Measurements from ENCODE around the gene PON3. TPM values are rescaled to one million over a fixed set of nuclear protein-coding genes. Genes with fewer than 3 reads are reported as not detected.

The PON3 gene
- polyA plus RNA-seq, 1 donor (not counting 4 experiments of a cell fraction or from before 2014, with no cell fraction given): 0.85 TPM

GRCh38 chr7:95330204-95330960 lies 65.8 kb downstream of the PON3 start:
- Histone ChIP-seq H4K20me1 (ENCODE audit: control insufficient read depth, extremely low read depth, insufficient read depth, low read length) (no peaks in the 10 kb centered on the region), H3K9me3 (ENCODE audit: control insufficient read depth, low read depth, low read length) (no peaks in the 10 kb centered on the region), H3K4me1 (ENCODE audit: control insufficient read depth, extremely low read depth, insufficient read depth, low read length) (no peaks in the 10 kb centered on the region), H3K27ac (ENCODE audit: control insufficient read depth, insufficient read depth, low read length) (no peak overlapping the region), H3K9me1 (ENCODE audit: control insufficient read depth, extremely low read depth, insufficient read depth, low read length) (no peaks in the 10 kb centered on the region), H3K36me3 (ENCODE audit: control insufficient read depth in 2 of 2, extremely low read depth in 1 of 2, insufficient read depth in 2 of 2, low read length in 2 of 2) (no peaks in the 10 kb centered on the region), H3K79me2 (ENCODE audit: control insufficient read depth, insufficient read depth, low read length) (no peaks in the 10 kb centered on the region), H3K4me2 (ENCODE audit: control insufficient read depth, extremely low read depth, insufficient read depth, low read depth, low read length) (peak overlapping the region; percentile 56), H3K9ac (ENCODE audit: control insufficient read depth, extremely low read depth, insufficient read depth, low read length) (no peak overlapping the region), H3K27me3 (ENCODE audit: control insufficient read depth, extremely low read depth, insufficient read depth, low read length) (no peaks in the 10 kb centered on the region), H3K4me3 (ENCODE audit: control insufficient read depth in 2 of 3, extremely low read depth in 1 of 3, insufficient read depth in 2 of 3, low read depth in 1 of 3, low read length in 3 of 3) (peak overlapping the region in 1 of 3 experiments; percentile 58), H2AFZ (ENCODE audit: control insufficient read depth, low read length) (peak overlapping the region; percentile 85)
- DNase-seq (ENCODE audit: low read depth, low spot score) (no peak), FAIRE-seq (no peak)
- dilution Hi-C loops (cut with MboI; ENCODE audit: extremely low pct_ligation_motif_present, low sequenced_read_pairs): no loop called here
- TF ChIP-seq, protein P1, sequence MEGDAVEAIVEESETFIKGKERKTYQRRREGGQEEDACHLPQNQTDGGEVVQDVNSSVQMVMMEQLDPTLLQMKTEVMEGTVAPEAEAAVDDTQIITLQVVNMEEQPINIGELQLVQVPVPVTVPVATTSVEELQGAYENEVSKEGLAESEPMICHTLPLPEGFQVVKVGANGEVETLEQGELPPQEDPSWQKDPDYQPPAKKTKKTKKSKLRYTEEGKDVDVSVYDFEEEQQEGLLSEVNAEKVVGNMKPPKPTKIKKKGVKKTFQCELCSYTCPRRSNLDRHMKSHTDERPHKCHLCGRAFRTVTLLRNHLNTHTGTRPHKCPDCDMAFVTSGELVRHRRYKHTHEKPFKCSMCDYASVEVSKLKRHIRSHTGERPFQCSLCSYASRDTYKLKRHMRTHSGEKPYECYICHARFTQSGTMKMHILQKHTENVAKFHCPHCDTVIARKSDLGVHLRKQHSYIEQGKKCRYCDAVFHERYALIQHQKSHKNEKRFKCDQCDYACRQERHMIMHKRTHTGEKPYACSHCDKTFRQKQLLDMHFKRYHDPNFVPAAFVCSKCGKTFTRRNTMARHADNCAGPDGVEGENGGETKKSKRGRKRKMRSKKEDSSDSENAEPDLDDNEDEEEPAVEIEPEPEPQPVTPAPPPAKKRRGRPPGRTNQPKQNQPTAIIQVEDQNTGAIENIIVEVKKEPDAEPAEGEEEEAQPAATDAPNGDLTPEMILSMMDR (optimal IDR thresholded peaks at IDR 0.05 in 1 of 3, IDR thresholded peaks at IDR 0.05 in 1 of 3, conservative IDR thresholded peaks at IDR 0.05 in 1 of 3; ENCODE audit: extremely low read depth in 1 of 3, insufficient read depth in 2 of 3, low read length in 3 of 3): no peak
- TF ChIP-seq EZH2 (IDR thresholded peaks at IDR 0.05; ENCODE audit: low read length): no peak

GRCh38 chr7:95327356-95327755 lies 68.8 kb downstream of the PON3 start:
- Histone ChIP-seq H3K9me3 (ENCODE audit: control insufficient read depth, low read depth, low read length) (no peaks in the 10 kb centered on the region), H3K36me3 (ENCODE audit: control insufficient read depth in 2 of 2, extremely low read depth in 1 of 2, insufficient read depth in 2 of 2, low read length in 2 of 2) (no peaks in the 10 kb centered on the region), H3K4me1 (ENCODE audit: control insufficient read depth, extremely low read depth, insufficient read depth, low read length) (no peaks in the 10 kb centered on the region), H3K9me1 (ENCODE audit: control insufficient read depth, extremely low read depth, insufficient read depth, low read length) (no peaks in the 10 kb centered on the region), H3K79me2 (ENCODE audit: control insufficient read depth, insufficient read depth, low read length) (no peaks in the 10 kb centered on the region), H2AFZ (ENCODE audit: control insufficient read depth, low read length) (no peak overlapping the region), H3K9ac (ENCODE audit: control insufficient read depth, extremely low read depth, insufficient read depth, low read length) (no peak overlapping the region), H3K27me3 (ENCODE audit: control insufficient read depth, extremely low read depth, insufficient read depth, low read length) (peaks cover 12% of the 10 kb centered on the region), H3K4me3 (ENCODE audit: control insufficient read depth in 2 of 3, extremely low read depth in 1 of 3, insufficient read depth in 2 of 3, low read depth in 1 of 3, low read length in 3 of 3) (no peak overlapping the region), H3K27ac (ENCODE audit: control insufficient read depth, insufficient read depth, low read length) (no peak overlapping the region), H3K4me2 (ENCODE audit: control insufficient read depth, extremely low read depth, insufficient read depth, low read depth, low read length) (no peak overlapping the region), H4K20me1 (ENCODE audit: control insufficient read depth, extremely low read depth, insufficient read depth, low read length) (no peaks in the 10 kb centered on the region)
- TF ChIP-seq EZH2 (IDR thresholded peaks at IDR 0.05; ENCODE audit: low read length): no peak
- TF ChIP-seq, protein P1 (optimal IDR thresholded peaks at IDR 0.05 in 1 of 3, IDR thresholded peaks at IDR 0.05 in 1 of 3, conservative IDR thresholded peaks at IDR 0.05 in 1 of 3; ENCODE audit: extremely low read depth in 1 of 3, insufficient read depth in 2 of 3, low read length in 3 of 3): no peak
- DNase-seq (ENCODE audit: low read depth, low spot score): no peak
- FAIRE-seq: no peak
- dilution Hi-C loops (cut with MboI; ENCODE audit: extremely low pct_ligation_motif_present, low sequenced_read_pairs): no loop called here
